ENCODE data around the gene CHST15.

Gene CHST15

GRCh38 chr10:124032087-124032935 lies 61.1 kb downstream of the CHST15 start:
- Mint-ChIP-seq H3K27me3 (ENCODE audit: low read depth, poor library complexity) (peaks cover 8% of the 10 kb centered on the region), H3K9me3 (no peaks in the 10 kb centered on the region), H3K36me3 (ENCODE audit: low read depth) (peaks cover 6% of the 10 kb centered on the region), H3K4me1 (peaks cover 38% of the 10 kb centered on the region), H3K27ac (no peak overlapping the region), H3K4me3 (no peak overlapping the region)
- no peak for DNase-seq
- TF ChIP-seq CTCF (IDR thresholded peaks at IDR 0.05): no peak

DNA sequence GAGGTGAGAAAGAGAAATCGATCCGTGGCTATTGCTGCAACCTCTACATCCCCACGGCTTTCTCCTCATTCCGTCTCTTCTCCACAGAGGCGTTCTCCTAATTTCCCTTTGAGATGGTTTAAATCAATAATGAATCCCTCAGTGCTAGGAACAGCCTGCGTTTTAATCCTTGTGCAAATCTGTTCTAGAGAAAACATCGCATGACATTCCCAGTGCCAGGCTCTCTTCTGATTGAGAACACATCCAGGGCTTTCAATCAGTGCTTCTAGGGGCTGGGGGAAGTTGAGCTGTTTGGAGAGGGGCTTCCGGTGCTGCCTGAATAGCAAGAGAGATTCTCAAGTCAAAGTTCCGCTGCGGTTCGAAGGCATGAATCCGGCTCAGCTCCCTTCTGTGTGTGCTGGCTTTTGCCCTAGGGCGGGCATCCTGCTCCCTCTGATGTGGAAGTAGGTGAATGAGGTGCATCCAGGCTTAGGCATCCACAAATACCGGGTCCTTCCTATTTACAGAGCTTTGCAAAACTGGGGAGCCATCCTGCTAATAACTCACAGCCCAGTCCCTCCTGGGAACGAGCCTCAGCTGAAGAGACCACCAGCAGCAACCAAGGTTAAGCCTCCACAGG lies 62.8 kb downstream of the CHST15 start:
- Mint-ChIP-seq H3K4me3 (no peak overlapping the region), H3K27me3 (ENCODE audit: low read depth, poor library complexity) (peaks cover 5% of the 10 kb centered on the region), H3K27ac (no peak overlapping the region), H3K36me3 (ENCODE audit: low read depth) (no peaks in the 10 kb centered on the region), H3K4me1 (peaks cover 44% of the 10 kb centered on the region), H3K9me3 (no peaks in the 10 kb centered on the region)
- DNase-seq: no peak
- TF ChIP-seq CTCF (IDR thresholded peaks at IDR 0.05): no peak

- Mint-ChIP-seq H3K36me3 (ENCODE audit: low read depth) (no peaks in the 10 kb centered on the region), H3K27ac (no peak overlapping the region), H3K9me3 (no peaks in the 10 kb centered on the region), H3K4me1 (peaks cover 44% of the 10 kb centered on the region), H3K27me3 (ENCODE audit: low read depth, poor library complexity) (peaks cover 3% of the 10 kb centered on the region), H3K4me3 (no peak overlapping the region)
- no peak for TF ChIP-seq CTCF (IDR thresholded peaks at IDR 0.05)
- DNase-seq: no peak
Measured at GRCh38 chr10:124030061-124030460, 63.3 kb downstream of the CHST15 start.

GRCh38 chr10:124029559-124029958 lies 63.8 kb downstream of the CHST15 start:
- Mint-ChIP-seq H3K27me3 (ENCODE audit: low read depth, poor library complexity) (peaks cover 3% of the 10 kb centered on the region), H3K4me3 (no peak overlapping the region), H3K9me3 (no peaks in the 10 kb centered on the region), H3K27ac (no peak overlapping the region), H3K4me1 (peaks cover 44% of the 10 kb centered on the region), H3K36me3 (ENCODE audit: low read depth) (no peaks in the 10 kb centered on the region)
- DNase-seq: no peak
- TF ChIP-seq CTCF (IDR thresholded peaks at IDR 0.05): no peak

GRCh38 chr10:124028700-124029480 lies 64.5 kb downstream of the CHST15 start:
- DNase-seq: no peak
- TF ChIP-seq CTCF (IDR thresholded peaks at IDR 0.05): no peak
- Mint-ChIP-seq H3K9me3 (no peaks in the 10 kb centered on the region), H3K27me3 (ENCODE audit: low read depth, poor library complexity) (peaks cover 3% of the 10 kb centered on the region), H3K4me3 (no peak overlapping the region), H3K4me1 (peaks cover 44% of the 10 kb centered on the region), H3K27ac (no peak overlapping the region), H3K36me3 (ENCODE audit: low read depth) (no peaks in the 10 kb centered on the region)

All from nephron progenitor cell (in vitro differentiated cells).